ENCODE measurements around the gene ITGAD.

GRCh38 chr16:31455601-31456314 is 62.6 kb downstream of the ITGAD start:
- TF ChIP-seq CTCF (IDR thresholded peaks at IDR 0.05; ENCODE audit: borderline replicate concordance, extremely low read depth, low read length, poor library complexity, severe bottlenecking) (peak; percentile 74), EZH2 (IDR thresholded peaks at IDR 0.05; ENCODE audit: borderline replicate concordance, low read depth, low read length, severe bottlenecking) (no peak)
